CD14-positive monocyte (primary cell): Measurements from ENCODE around the gene SLC27A4. TPM values are rescaled to one million over a fixed set of nuclear protein-coding genes. Genes with fewer than 3 reads are reported as not detected.
A peak's percentile ranks its signal among the peaks of the same experiment; 100 is the strongest.

ENCODE experiments used
- DNase-seq, 3 donors: peaks; one replicate each; pipeline ENCODE4 v3.0.0-alpha.2; 2011 to 2022
- H2AFZ ChIP-seq: 2 replicates; pipeline ENCODE4 v1.6.0; 2012; ENCODE audit warnings: mild to moderate bottlenecking, low read depth, low read length, inconsistent platforms; ENCODE audit not compliant: insufficient read depth, poor library complexity, severe bottlenecking
- H3K27ac ChIP-seq, 2 donors: 1 replicate in 1 of 2; 2 replicates in 1 of 2; pipeline ENCODE4 v1.5.1; 2012 to 2013; ENCODE audit warnings: low read length in 2 of 2, control low read depth in 1 of 2, inconsistent platforms in 1 of 2, low read depth in 1 of 2, mild to moderate bottlenecking in 1 of 2
- H3K27me3 ChIP-seq, 2 donors: one replicate each; pipeline versions ENCODE4 v1.6.0 to v1.6.1; 2011 to 2013; ENCODE audit warnings: low read length in 2 of 2; ENCODE audit not compliant: control insufficient read depth in 2 of 2, insufficient read depth in 2 of 2
- H3K36me3 ChIP-seq, 2 donors: replicated peaks in 1 of 2; 1 replicate in 1 of 2; 2 replicates in 1 of 2; pipeline versions ENCODE4 v1.5.1 to v1.6.1; 2012 to 2013; ENCODE audit warnings: low read length in 2 of 2, control low read depth in 1 of 2, inconsistent platforms in 1 of 2, mild to moderate bottlenecking in 1 of 2; ENCODE audit not compliant: insufficient read depth in 2 of 2, control insufficient read depth in 1 of 2
- H3K4me1 ChIP-seq, 2 donors: 1 replicate in 1 of 2; 2 replicates in 1 of 2; pipeline versions ENCODE4 v1.5.1 to v1.6.1; 2012 to 2013; ENCODE audit warnings: low read length in 2 of 2, control low read depth in 1 of 2, inconsistent platforms in 1 of 2, mild to moderate bottlenecking in 1 of 2, moderate library complexity in 1 of 2; ENCODE audit not compliant: insufficient read depth in 2 of 2, control insufficient read depth in 1 of 2
- H3K4me2 ChIP-seq: replicated peaks from 2 replicates; pipeline ENCODE3; 2012; ENCODE audit warnings: low read length, moderate library complexity, mild to moderate bottlenecking; ENCODE audit not compliant: poor library complexity, severe bottlenecking; ENCODE audit errors: extremely low read depth
- H3K4me3 ChIP-seq, 3 experiments: fragments of 200-600 bp in 1 of 3; sonication (generic) in 1 of 3; replicated peaks in 1 of 3; 1 replicate in 2 of 3; 2 replicates in 1 of 3; pipeline ENCODE4 v1.5.1; 2011 to 2013; ENCODE audit warnings: low read length in 3 of 3, mild to moderate bottlenecking in 3 of 3, control low read depth in 2 of 3, low read depth in 2 of 3, inconsistent platforms in 1 of 3, moderate library complexity in 1 of 3
- H3K79me2 ChIP-seq: 2 replicates; pipeline ENCODE4 v1.6.0; 2012; ENCODE audit warnings: mild to moderate bottlenecking, control low read depth, inconsistent platforms, low read length, moderate library complexity; ENCODE audit not compliant: insufficient read depth
- H3K9ac ChIP-seq: 2 replicates; pipeline ENCODE4 v1.6.0; 2017; ENCODE audit warnings: low read length, mild to moderate bottlenecking; ENCODE audit not compliant: insufficient read depth, poor library complexity, severe bottlenecking
- H3K9me3 ChIP-seq, 2 donors: replicated peaks in 1 of 2; 1 replicate in 1 of 2; 2 replicates in 1 of 2; pipeline versions ENCODE4 v1.5.1 to v1.6.1; 2012 to 2013; ENCODE audit warnings: low read length in 2 of 2, control low read depth in 1 of 2; ENCODE audit not compliant: control insufficient read depth in 1 of 2, insufficient read depth in 1 of 2
- H4K20me1 ChIP-seq: 2 replicates; pipeline ENCODE4 v1.6.0; 2012; ENCODE audit warnings: mild to moderate bottlenecking, low read length, control low read depth, moderate library complexity; ENCODE audit not compliant: insufficient read depth
- H3K27ac Mint-ChIP-seq, 7 donors: one replicate each; pipeline ENCODE4 v1.8.0; 2020; ENCODE audit warnings: mild to moderate bottlenecking in 7 of 7, mixed read lengths in 7 of 7, moderate library complexity in 6 of 7, inconsistent platforms in 2 of 7
- H3K27me3 Mint-ChIP-seq, 3 donors: one replicate each; pipeline ENCODE4 v1.8.0; 2021 to 2022; ENCODE audit warnings: low read depth in 3 of 3, mild to moderate bottlenecking in 3 of 3, mixed read lengths in 3 of 3, moderate library complexity in 3 of 3, inconsistent platforms in 1 of 3
- H3K36me3 Mint-ChIP-seq, 2 donors: one replicate each; pipeline ENCODE4 v1.8.0; 2020; ENCODE audit warnings: mixed read lengths in 2 of 2, inconsistent platforms in 1 of 2, mild to moderate bottlenecking in 1 of 2
- H3K4me1 Mint-ChIP-seq: one replicate; pipeline ENCODE4 v1.8.0; 2020; ENCODE audit warnings: mild to moderate bottlenecking, mixed read lengths
- H3K4me3 Mint-ChIP-seq, 2 donors: one replicate each; pipeline ENCODE4 v1.8.0; 2020; ENCODE audit warnings: mild to moderate bottlenecking in 2 of 2, mixed read lengths in 2 of 2, moderate library complexity in 1 of 2
- H3K9me3 Mint-ChIP-seq, 7 donors: one replicate each; pipeline ENCODE4 v1.8.0; 2020 to 2022; ENCODE audit warnings: mixed read lengths in 7 of 7, mild to moderate bottlenecking in 6 of 7, moderate library complexity in 6 of 7, inconsistent platforms in 2 of 7
- whole genome bisulfite sequencing: methylation state at CpG from one replicate; pipeline ENCODE4 v1.1.5; 2013; ENCODE audit warnings: missing lambda C conversion rate; ENCODE audit not compliant: insufficient coverage; 5-methylcytosine and 5-hydroxymethylcytosine counted together
- intact Hi-C, 2 donors: fragments of 100-400 bp; cut with micrococcal nuclease; formaldehyde crosslinking; loops; one replicate each; pipeline versions ENCODE4 v1.15.0 to v1.15.1; 2023
- polyA plus RNA-seq, 3 donors: library from polyadenylated mRNA; depleted of rRNA in 1 of 3; unstranded in 2 of 3; stranded (reverse) in 1 of 3; fragments of 300-500 nt in 2 of 3; fragments of >200 nt in 1 of 3; fragmentation: Illumina TruSeq in 2 of 3; gene quantifications; 1 replicate in 2 of 3; 2 replicates in 1 of 3; pipeline ENCODE4 v1.2.3, GENCODE V29; 2012 to 2021
- TF ChIP-seq, protein P1 (sequence below): fragments of 200-600 bp; IDR thresholded peaks from one replicate; pipeline ENCODE4 v1.8.0; 2022; ENCODE audit warnings: antibody characterized with exemption, mild to moderate bottlenecking

The SLC27A4 gene
- polyA plus RNA-seq, 3 donors: 6.8 to 8.9 (median 6.8) TPM

GRCh38 chr9:128358090-128358489 lies 17.8 kb downstream of the SLC27A4 start:
- no peak overlapping the region for H3K4me3 ChIP-seq
- no peak overlapping the region for H3K27ac ChIP-seq
- H3K4me2 ChIP-seq: no peak overlapping the region
- no peaks in the 10 kb centered on the region for H3K9me3 ChIP-seq
- H3K27me3 ChIP-seq: no peaks in the 10 kb centered on the region
- no peak overlapping the region for H3K9ac ChIP-seq
- Mint-ChIP-seq H3K9me3 (no peaks in the 10 kb centered on the region), H3K4me3 (no peak overlapping the region), H3K27ac (no peak overlapping the region), H3K27me3 (no peaks in the 10 kb centered on the region), H3K4me1 (peaks cover 9% of the 10 kb centered on the region), H3K36me3 (peaks cover 22 to 33% of the 10 kb centered on the region in 2 donors)
- no peak overlapping the region for H2AFZ ChIP-seq
- H3K4me1 ChIP-seq: peaks cover 10 to 11% of the 10 kb centered on the region in 2 donors
- 97% methylated on average over 3 of the region's 8 CpGs for WGBS
- no peak for DNase-seq
- no peaks in the 10 kb centered on the region for H3K79me2 ChIP-seq
- peaks cover 13 to 34% of the 10 kb centered on the region in 2 donors for H3K36me3 ChIP-seq
- intact Hi-C loops: no loop called here
- no peaks in the 10 kb centered on the region for H4K20me1 ChIP-seq
- TF ChIP-seq, protein P1, sequence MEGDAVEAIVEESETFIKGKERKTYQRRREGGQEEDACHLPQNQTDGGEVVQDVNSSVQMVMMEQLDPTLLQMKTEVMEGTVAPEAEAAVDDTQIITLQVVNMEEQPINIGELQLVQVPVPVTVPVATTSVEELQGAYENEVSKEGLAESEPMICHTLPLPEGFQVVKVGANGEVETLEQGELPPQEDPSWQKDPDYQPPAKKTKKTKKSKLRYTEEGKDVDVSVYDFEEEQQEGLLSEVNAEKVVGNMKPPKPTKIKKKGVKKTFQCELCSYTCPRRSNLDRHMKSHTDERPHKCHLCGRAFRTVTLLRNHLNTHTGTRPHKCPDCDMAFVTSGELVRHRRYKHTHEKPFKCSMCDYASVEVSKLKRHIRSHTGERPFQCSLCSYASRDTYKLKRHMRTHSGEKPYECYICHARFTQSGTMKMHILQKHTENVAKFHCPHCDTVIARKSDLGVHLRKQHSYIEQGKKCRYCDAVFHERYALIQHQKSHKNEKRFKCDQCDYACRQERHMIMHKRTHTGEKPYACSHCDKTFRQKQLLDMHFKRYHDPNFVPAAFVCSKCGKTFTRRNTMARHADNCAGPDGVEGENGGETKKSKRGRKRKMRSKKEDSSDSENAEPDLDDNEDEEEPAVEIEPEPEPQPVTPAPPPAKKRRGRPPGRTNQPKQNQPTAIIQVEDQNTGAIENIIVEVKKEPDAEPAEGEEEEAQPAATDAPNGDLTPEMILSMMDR: no peak

DNA sequence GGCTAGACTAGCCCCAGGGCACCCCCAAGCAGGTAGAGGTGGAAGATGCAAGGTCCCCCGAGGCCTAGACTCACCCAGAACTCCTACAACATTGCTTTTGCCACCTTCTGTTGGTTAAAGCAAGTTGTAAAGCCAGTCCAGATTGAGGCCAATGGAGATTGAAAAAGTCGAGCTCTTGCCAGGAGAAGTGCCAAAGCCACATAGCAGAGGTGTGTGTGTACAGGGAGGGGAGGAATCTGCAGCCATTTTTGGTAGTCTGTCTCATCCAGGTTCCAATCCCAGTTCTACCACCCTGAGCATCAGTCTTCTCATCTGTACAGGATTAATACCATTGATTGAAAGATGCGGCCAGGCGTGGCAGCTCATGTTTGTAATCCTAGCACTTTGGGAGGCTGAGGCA lies 18.5 kb downstream of the SLC27A4 start:
- Histone ChIP-seq H3K36me3 (peaks cover 8 to 30% of the 10 kb centered on the region in 2 donors), H3K4me3 (no peak overlapping the region), H3K79me2 (no peaks in the 10 kb centered on the region), H3K27ac (no peak overlapping the region), H3K4me2 (no peak overlapping the region), H3K27me3 (no peaks in the 10 kb centered on the region), H2AFZ (no peak overlapping the region), H3K4me1 (peaks cover 10 to 11% of the 10 kb centered on the region in 2 donors), H3K9me3 (no peaks in the 10 kb centered on the region), H3K9ac (no peak overlapping the region), H4K20me1 (no peaks in the 10 kb centered on the region)
- TF ChIP-seq, protein P1: no peak
- Mint-ChIP-seq H3K4me3 (no peak overlapping the region), H3K27ac (peak overlapping the region in 1 of 7 donors; percentile 63), H3K4me1 (peaks cover 9% of the 10 kb centered on the region), H3K36me3 (peaks cover 16 to 27% of the 10 kb centered on the region in 2 donors), H3K9me3 (no peaks in the 10 kb centered on the region), H3K27me3 (peaks cover 0 to 5% (median 0%) of the 10 kb centered on the region in 3 donors)
- WGBS: 100% methylated on average over 3 of the region's 4 CpGs
- no peak for DNase-seq
- intact Hi-C loops: no loop called here
